HEK293T (cell line): ENCODE data around the gene IFI6.

ENCODE experiments used
- CTCF ChIA-PET: fragments of 350-600 bp; formaldehyde crosslinking; extraction: SDS; loops from one replicate; lab custom pipeline; 2021; ENCODE audit warnings: antibody characterized with exemption, inconsistent platforms; lab: Yijun Ruan, JAX
- POLR2A ChIA-PET: fragments of 350-600 bp; formaldehyde crosslinking; extraction: SDS; loops from one replicate; lab custom pipeline; 2020; ENCODE audit warnings: antibody characterized with exemption, inconsistent platforms; lab: Yijun Ruan, JAX
- DNase-seq: peaks from one replicate; pipeline ENCODE4 v3.0.0; 2012; ENCODE audit warnings: mixed read lengths; ENCODE audit errors: extremely low spot score
- ARNT ChIP-seq: fragments of 450-650 bp; IDR thresholded peaks from 2 replicates; pipeline ENCODE4 v1.6.1; 2017; ENCODE audit warnings: mild to moderate bottlenecking
- BHLHE40 ChIP-seq: fragments of 450-650 bp; IDR thresholded peaks from 2 replicates; pipeline ENCODE4 v1.6.1; 2016; ENCODE audit warnings: mild to moderate bottlenecking, moderate library complexity, borderline replicate concordance
- CTBP1 ChIP-seq: fragments of 450-650 bp; IDR thresholded peaks from 2 replicates; pipeline ENCODE4 v1.6.1; 2016; ENCODE audit warnings: borderline replicate concordance
- ELF4 ChIP-seq: fragments of 450-650 bp; IDR thresholded peaks from 2 replicates; pipeline ENCODE4 v1.6.1; 2017; ENCODE audit warnings: antibody characterized with exemption
- FOXA1 ChIP-seq: fragments of 450-650 bp; IDR thresholded peaks from 2 replicates; pipeline ENCODE4 v1.6.1; 2016; ENCODE audit warnings: mild to moderate bottlenecking
- FOXK2 ChIP-seq: fragments of 450-650 bp; IDR thresholded peaks from 2 replicates; pipeline ENCODE4 v1.6.1; 2016; ENCODE audit warnings: mild to moderate bottlenecking
- FOXM1 ChIP-seq: fragments of 450-650 bp; IDR thresholded peaks from 2 replicates; pipeline ENCODE4 v1.6.1; 2017; ENCODE audit warnings: mild to moderate bottlenecking, borderline replicate concordance
- HDGF ChIP-seq: fragments of 450-650 bp; IDR thresholded peaks from 2 replicates; pipeline ENCODE4 v1.6.1; 2017; ENCODE audit warnings: antibody characterized with exemption, borderline replicate concordance
- L3MBTL2 ChIP-seq: fragments of 450-650 bp; conservative IDR thresholded peaks from 2 replicates; pipeline ENCODE4 v1.6.1; 2016; ENCODE audit warnings: mild to moderate bottlenecking
- LEF1 ChIP-seq: fragments of 450-650 bp; IDR thresholded peaks from 2 replicates; pipeline ENCODE4 v1.6.1; 2017; ENCODE audit warnings: mild to moderate bottlenecking, borderline replicate concordance
- NFRKB ChIP-seq: fragments of 450-650 bp; IDR thresholded peaks from 2 replicates; pipeline ENCODE4 v1.6.1; 2016; ENCODE audit warnings: mild to moderate bottlenecking, moderate library complexity
- PKNOX1 ChIP-seq: fragments of 450-650 bp; IDR thresholded peaks from 2 replicates; pipeline ENCODE4 v1.6.1; 2016
- SP1 ChIP-seq: fragments of 450-650 bp; IDR thresholded peaks from 2 replicates; pipeline ENCODE4 v1.6.1; 2017
- SUZ12 ChIP-seq: fragments of 450-650 bp; IDR thresholded peaks from 2 replicates; pipeline ENCODE4 v1.6.1; 2016; ENCODE audit warnings: mild to moderate bottlenecking
- TARDBP ChIP-seq: fragments of 450-650 bp; IDR thresholded peaks from 2 replicates; pipeline ENCODE4 v1.6.1; 2016
- ZNF384 ChIP-seq: fragments of 450-650 bp; IDR thresholded peaks from 2 replicates; pipeline ENCODE4 v1.6.1; 2016

Gene IFI6, protein sequence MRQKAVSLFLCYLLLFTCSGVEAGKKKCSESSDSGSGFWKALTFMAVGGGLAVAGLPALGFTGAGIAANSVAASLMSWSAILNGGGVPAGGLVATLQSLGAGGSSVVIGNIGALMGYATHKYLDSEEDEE

GRCh38 chr1:27671964-27672749 is at the start of gene IFI6:
IFI6 (minus strand) TSS chr1:27672192; CDS start chr1:27669314, 2,878 bp downstream.
- CTCF ChIA-PET, result interaction anchor here (0.6 to 1.1 kb wide), 5 partner anchors 14 to 670 kb away, joined by 3 to 5 read pairs (median 3); partner anchors contain the start of gene FAM76A
- TF ChIP-seq PKNOX1 (peak; percentile 92), FOXK2 (no peak), L3MBTL2 (peak; percentile 71), NFRKB (no peak), FOXM1 (no peak), ARNT (no peak), FOXA1 (no peak)
- DNase-seq, result peak; percentile 84

DNA sequence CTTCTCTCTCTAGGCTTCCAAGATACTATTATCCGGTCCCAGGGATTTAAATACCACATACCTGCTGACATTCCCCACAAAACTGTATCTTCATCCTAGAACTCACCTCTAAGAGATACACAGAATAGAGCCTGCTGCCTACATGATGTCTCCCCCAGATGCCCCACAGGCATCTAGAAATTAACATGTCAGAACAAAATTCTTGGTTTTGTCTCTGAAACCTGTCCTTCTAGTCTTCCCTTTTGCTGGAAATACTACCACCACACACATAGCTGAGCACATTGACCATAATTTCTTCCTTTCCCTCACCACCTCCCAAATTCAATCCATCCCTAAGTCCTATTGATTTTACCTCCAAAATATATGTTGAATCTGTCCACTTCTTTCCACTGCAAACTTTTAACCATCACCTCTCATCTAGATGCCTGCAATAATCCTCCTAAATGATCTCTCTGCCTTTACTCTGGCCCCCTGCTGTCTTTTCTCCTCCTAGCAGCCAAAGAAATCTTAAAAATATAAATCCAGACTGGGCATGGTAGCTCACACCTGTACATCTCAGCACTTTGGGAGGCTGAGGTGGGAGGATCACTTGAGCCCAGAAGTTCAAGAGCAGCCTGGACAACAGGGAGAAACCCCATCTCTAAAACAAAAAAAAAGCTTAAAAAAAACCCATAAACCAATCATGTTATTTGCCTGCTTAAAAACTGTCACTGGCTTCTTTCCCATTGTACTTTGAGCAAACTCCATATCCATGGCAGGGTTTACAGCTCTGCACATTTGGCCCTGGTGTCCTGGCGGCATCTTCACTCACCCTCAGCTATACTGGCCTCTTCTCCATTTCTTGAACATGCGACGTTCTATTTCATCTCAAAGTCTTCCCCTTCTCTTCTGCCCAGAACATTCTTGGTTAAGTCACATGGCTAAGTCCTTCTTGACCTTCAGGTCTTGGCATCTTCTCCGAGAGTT is 47.6 kb upstream of the IFI6 start:
- TF ChIP-seq CTBP1 (no peak), ZNF384 (peak; percentile 34; the same call in 1 of the 2 replicates), PKNOX1 (no peak)
- DNase-seq, result no peak
- CTCF ChIA-PET, result interaction anchor here (1.0 to 1.2 kb wide), 2 partner anchors 23 to 353 kb away, joined by 3 read pairs; partner anchors contain the start of gene MAP3K6
- POLR2A ChIA-PET, result no interaction called here

More at GRCh38 chr1:27671964-27672749, at the start of gene IFI6:
- POLR2A ChIA-PET, result interaction anchor here (0.6 to 1.6 kb wide), 9 partner anchors 11 to 1090 kb away, joined by 3 to 20 read pairs (median 6); partner anchors contain the start of genes FAM76A, PPP1R8 and STX12

GRCh38 chr1:27716262-27716895 is 44.4 kb upstream of the IFI6 start:
- POLR2A ChIA-PET, result no interaction called here
- CTCF ChIA-PET, result no interaction called here
- DNase-seq, result no peak
- TF ChIP-seq ARNT (no peak), FOXK2 (no peak), NFRKB (no peak), BHLHE40 (no peak), PKNOX1 (no peak), HDGF (no peak), FOXM1 (no peak), CTBP1 (no peak), ZNF384 (no peak), L3MBTL2 (no peak), ELF4 (no peak), SUZ12 (no peak), LEF1 (no peak), TARDBP (no peak), SP1 (no peak), FOXA1 (no peak)

DNA sequence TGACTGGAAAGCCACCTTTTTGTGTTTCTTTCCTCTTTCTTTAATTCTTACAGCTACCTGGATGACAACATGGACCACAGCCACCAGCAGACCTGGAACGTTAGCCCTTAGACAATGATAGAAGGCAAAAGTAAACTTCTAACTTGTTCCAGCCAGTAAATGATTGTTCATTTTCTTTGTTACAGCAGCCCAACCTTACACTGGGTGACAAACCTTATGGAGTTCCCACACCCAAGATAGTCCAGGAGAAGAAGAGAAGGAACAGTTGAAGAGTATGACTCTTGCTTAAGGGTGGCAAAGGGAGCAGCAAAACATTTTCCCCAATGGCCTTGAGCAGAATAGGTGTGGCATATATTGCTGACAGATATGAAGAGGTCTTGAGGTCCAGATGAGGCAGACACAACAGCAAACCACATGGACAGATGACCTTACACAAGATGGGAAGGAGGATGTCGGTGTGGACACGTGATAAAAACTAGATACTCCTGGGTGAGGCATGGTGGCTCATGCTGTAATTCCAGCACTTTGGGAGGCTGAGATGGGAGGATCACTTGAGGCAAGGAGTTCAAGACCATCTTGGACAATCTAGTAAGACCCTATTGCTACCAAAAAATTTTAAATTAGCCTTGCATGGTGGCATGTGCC is 42.0 kb upstream of the IFI6 start:
- ChIA-PET CTCF (no interaction called here), POLR2A (no interaction called here)
- TF ChIP-seq PKNOX1 (no peak), TARDBP (no peak), HDGF (no peak), SP1 (no peak), FOXM1 (no peak), NFRKB (no peak), L3MBTL2 (no peak), LEF1 (no peak), FOXA1 (no peak), ZNF384 (no peak), CTBP1 (no peak), FOXK2 (no peak), SUZ12 (no peak), ARNT (no peak), BHLHE40 (no peak)
- no peak for DNase-seq
